Esophagus squamous epithelium (tissue), 4 donors: ENCODE data around the gene EYS.

Experiments used
- CTCF ChIP-seq, 6 experiments: fragments of 450-650 bp in 4 of 6; fragments of 200-600 bp in 2 of 6; sonication (generic) in 2 of 6; IDR thresholded peaks; one replicate each; pipeline ENCODE4 v1.5.1; 2016 to 2019; ENCODE audit warnings: antibody characterized with exemption in 6 of 6, mild to moderate bottlenecking in 4 of 6, moderate library complexity in 4 of 6
- POLR2A ChIP-seq, 4 donors: fragments of 450-650 bp; IDR thresholded peaks; one replicate each; pipeline ENCODE4 v1.6.1; 2017; ENCODE audit warnings: antibody characterized with exemption in 4 of 4, mild to moderate bottlenecking in 4 of 4, moderate library complexity in 3 of 4

GRCh38 chr6:63774961-63775360 is 1932.1 kb downstream of the EYS start:
- TF ChIP-seq POLR2A (IDR thresholded peaks at IDR 0.05), result no peak
- no peak for TF ChIP-seq CTCF (IDR thresholded peaks at IDR 0.05)
